Panc1 (cell line): ENCODE results near the gene WNT3. TPM values are rescaled to one million over a fixed set of nuclear protein-coding genes. Genes with fewer than 3 reads are reported as not detected.

ENCODE experiments used
- ATAC-seq: fragments of 200-7000 bp; cut with Tn5 transposase; 2 replicates; pipeline ENCODE4 v1.9.1; 2020; ENCODE audit warnings: mild to moderate bottlenecking, moderate library complexity
- BruUV-seq: library from RNA; stranded (reverse); fragments of 400-500 nt; replicated peaks from 2 replicates; lab custom pipeline; 2021; lab: Mats Ljungman, UMichigan
- CTCF ChIA-PET: fragments of 300-600 bp; sonication (Branson Sonifier 250); formaldehyde crosslinking; loops from one replicate; lab custom pipeline; 2022; ENCODE audit warnings: antibody characterized with exemption; lab: Charles Lee
- POLR2A ChIA-PET: fragments of 300-600 bp; sonication (Branson Sonifier 250); formaldehyde crosslinking; loops from one replicate; lab custom pipeline; 2022; ENCODE audit warnings: antibody characterized with exemption; lab: Charles Lee
- DNase-seq: peaks from one replicate; pipeline ENCODE4 v3.0.0-alpha.2; 2010; ENCODE audit warnings: low read depth, low spot score
- H3K27ac ChIP-seq: 2 replicates; pipeline ENCODE4 v1.5.1; 2011; ENCODE audit warnings: mild to moderate bottlenecking, low read length, inconsistent platforms
- H3K27me3 ChIP-seq: fragments of 200-500 bp; sonication (Bioruptor generic); 2 replicates; pipeline ENCODE4 v1.6.0; 2014; ENCODE audit warnings: low read length, inconsistent platforms; ENCODE audit not compliant: control insufficient read depth, insufficient read depth
- H3K36me3 ChIP-seq: fragments of 200-500 bp; sonication (Bioruptor generic); 2 replicates; pipeline ENCODE4 v1.5.1; 2014; ENCODE audit warnings: inconsistent platforms, mild to moderate bottlenecking, low read length, moderate library complexity; ENCODE audit not compliant: control insufficient read depth, insufficient read depth
- H3K4me1 ChIP-seq: 2 replicates; pipeline ENCODE4 v1.5.1; 2011; ENCODE audit warnings: inconsistent platforms, mild to moderate bottlenecking, low read length, moderate library complexity; ENCODE audit not compliant: control insufficient read depth, insufficient read depth
- H3K4me3 ChIP-seq, 2 experiments: 2 replicates each; pipeline ENCODE4 v1.5.1; 2011 to 2012; ENCODE audit warnings: low read depth in 2 of 2, low read length in 2 of 2, mild to moderate bottlenecking in 2 of 2, inconsistent platforms in 1 of 2, moderate library complexity in 1 of 2
- H3K9me3 ChIP-seq: fragments of 200-500 bp; sonication (Bioruptor generic); 2 replicates; pipeline ENCODE4 v1.5.1; 2014; ENCODE audit warnings: low read depth, mild to moderate bottlenecking, inconsistent platforms, low read length, moderate library complexity; ENCODE audit not compliant: control insufficient read depth, insufficient read depth
- CTCF ChIP-seq: fragments of 450-650 bp; IDR thresholded peaks from 2 replicates; pipeline ENCODE4 v1.5.1; 2017; ENCODE audit warnings: mild to moderate bottlenecking
- POLR2AphosphoS5 ChIP-seq: IDR thresholded peaks from 2 replicates; pipeline ENCODE4 v1.6.1; 2012; ENCODE audit warnings: mild to moderate bottlenecking, low read depth, low read length, moderate library complexity
- REST ChIP-seq, 2 experiments: IDR thresholded peaks; 2 replicates each; pipeline ENCODE4 v1.6.1; 2011 to 2012; ENCODE audit warnings: low read depth in 2 of 2, control low read depth in 1 of 2, low read length in 1 of 2, mild to moderate bottlenecking in 1 of 2, moderate library complexity in 1 of 2; ENCODE audit not compliant: insufficient read depth in 1 of 2
- SIN3A ChIP-seq: IDR thresholded peaks from 2 replicates; pipeline ENCODE4 v1.6.1; 2012; ENCODE audit warnings: low read depth, mild to moderate bottlenecking, low read length, moderate library complexity, borderline replicate concordance; ENCODE audit not compliant: insufficient read depth
- TCF7L2 ChIP-seq: IDR thresholded peaks from 2 replicates; pipeline ENCODE4 v1.6.1; 2011; ENCODE audit warnings: mild to moderate bottlenecking, low read depth, low read length, inconsistent platforms
- in situ Hi-C: cut with HindIII; loops from 2 replicates; pipeline ENCODE4 v1.10.0; 2016; ENCODE audit warnings: low sequenced_read_pairs, low pct_unique_long_range_greater_than_20kb
- intact Hi-C: fragments of 100-400 bp; cut with micrococcal nuclease; formaldehyde crosslinking; loops from one replicate; pipeline ENCODE4 v1.10.0; 2022; ENCODE audit not compliant: unreplicated experiment
- total RNA-seq: library from RNA; stranded (reverse); gene quantifications from one replicate; pipeline ENCODE4 v1.2.1, GENCODE V29; 2021; ENCODE audit not compliant: unreplicated experiment

The WNT3 gene
- total RNA-seq, 1 experiment from 2014 or later, result 3.4 TPM

- no peak for ATAC-seq
- POLR2A ChIA-PET, result no interaction called here
- intact Hi-C loops, result no loop called here
- no peak for TF ChIP-seq CTCF
- no peak for TF ChIP-seq TCF7L2
- no peak for TF ChIP-seq POLR2AphosphoS5
- no peak for TF ChIP-seq REST (IDR thresholded peaks at IDR 0.05; ENCODE audit: insufficient read depth in 1 of 2, low read depth in 2 of 2, low read length in 1 of 2)
- TF ChIP-seq SIN3A, result no peak
- Histone ChIP-seq H3K9me3 (no peaks in the 10 kb centered on the region), H3K27me3 (no peaks in the 10 kb centered on the region), H3K27ac (no peak overlapping the region), H3K36me3 (no peaks in the 10 kb centered on the region), H3K4me3 (no peak overlapping the region), H3K4me1 (no peaks in the 10 kb centered on the region)
- no peak for DNase-seq
- CTCF ChIA-PET, result interaction anchor here (0.6 kb wide), 1 partner anchor 8 kb away, joined by 4 read pairs; no protein-coding TSS in a partner anchor
- no TSS peak for BruUV-seq
- in situ Hi-C loops, result no loop called here
Measured at GRCh38 chr17:46789610-46790009, 28.9 kb downstream of the WNT3 start.

GRCh38 chr17:46788796-46789195, 29.7 kb downstream of the WNT3 start:
- Histone ChIP-seq H3K36me3 (no peaks in the 10 kb centered on the region), H3K4me1 (no peaks in the 10 kb centered on the region), H3K27me3 (no peaks in the 10 kb centered on the region), H3K27ac (no peak overlapping the region), H3K9me3 (no peaks in the 10 kb centered on the region), H3K4me3 (no peak overlapping the region)
- in situ Hi-C loops (no loop called here), intact Hi-C loops (no loop called here)
- POLR2A ChIA-PET, result interaction anchor here (0.6 kb wide), 1 partner anchor 70 kb away, joined by 4 read pairs; no protein-coding TSS in a partner anchor
- 0 out of 2 replicates have a peak, but pooled peaks have one; percentile 38 for ATAC-seq
- TF ChIP-seq SIN3A, result no peak
- TF ChIP-seq CTCF, result no peak
- no peak for TF ChIP-seq REST (IDR thresholded peaks at IDR 0.05; ENCODE audit: insufficient read depth in 1 of 2, low read depth in 2 of 2, low read length in 1 of 2)
- no peak for TF ChIP-seq POLR2AphosphoS5
- TF ChIP-seq TCF7L2, result no peak
- CTCF ChIA-PET, result no interaction called here
- no TSS peak for BruUV-seq
- no peak for DNase-seq
